ENCODE results near the gene PRH2.
A peak's percentile ranks its signal among the peaks of the same experiment; 100 is the strongest.

The PRH2 gene

DNA sequence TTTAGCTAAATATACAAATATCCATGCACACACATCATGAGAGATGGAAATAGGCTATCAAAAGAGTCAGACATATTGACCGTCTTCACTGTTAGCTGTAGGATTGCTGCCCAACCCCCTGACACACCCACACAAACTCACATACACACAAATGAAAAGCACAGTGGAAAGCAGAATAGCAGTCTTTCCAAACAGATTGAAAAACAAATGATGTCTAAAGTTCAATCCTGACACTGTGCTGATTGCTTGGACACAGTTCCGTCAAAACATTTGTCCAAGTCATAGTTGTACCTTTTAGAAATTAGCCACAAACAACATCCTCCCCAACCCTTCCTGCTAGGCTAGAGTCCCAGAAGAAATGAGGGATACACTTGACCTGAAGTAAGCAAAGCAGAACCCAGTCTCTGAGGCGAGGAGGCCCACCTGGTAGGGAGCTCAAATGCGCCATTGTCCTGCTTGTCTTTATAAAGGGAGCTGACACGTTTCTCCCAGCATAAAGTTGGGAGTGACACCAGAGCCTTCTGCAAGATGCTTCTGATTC is at the start of gene PRH2:
TSS of gene PRH2 (plus strand) at position 491 of the 541 bp plus-strand sequence. CDS start at position 529, 38 bp downstream.
- no peak for DNase-seq (ENCODE audit: low spot score)

DNA sequence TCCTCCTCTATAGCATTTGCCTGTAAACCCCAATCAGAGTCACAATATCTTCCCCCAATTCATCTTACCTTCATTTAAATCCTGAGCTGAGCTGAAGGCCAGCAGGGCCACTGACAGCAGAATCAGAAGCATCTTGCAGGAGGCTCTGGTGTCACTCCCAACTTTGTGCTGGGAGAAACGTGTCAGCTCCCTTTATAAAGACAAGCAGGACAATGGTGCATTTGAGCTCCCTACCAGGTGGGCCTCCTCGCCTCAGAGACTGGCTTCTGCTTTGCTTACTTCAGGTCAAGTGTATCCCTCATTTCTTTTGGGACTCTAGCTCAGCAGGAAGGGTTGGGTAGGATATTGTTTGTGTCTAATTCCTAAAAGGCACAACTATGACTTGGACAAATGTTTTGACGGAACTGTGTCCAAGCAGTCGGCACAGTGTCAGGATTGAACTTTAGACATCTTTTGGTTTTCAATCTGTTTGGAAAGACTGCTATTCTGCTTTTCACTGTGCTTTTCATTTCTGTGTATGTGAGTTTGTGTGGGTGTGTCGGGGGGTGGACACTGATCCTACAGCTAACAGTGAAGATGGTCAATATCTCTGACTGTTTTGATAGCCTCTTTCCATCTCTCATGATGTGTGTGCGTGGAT is 44.8 kb upstream of the PRH2 start, which contains the start of gene PRH1:
TSS of gene PRH1 (minus strand) at position 170 of the 640 bp plus-strand sequence. CDS start at position 132, 38 bp downstream.
- no peak for DNase-seq (ENCODE audit: low spot score)

DNA sequence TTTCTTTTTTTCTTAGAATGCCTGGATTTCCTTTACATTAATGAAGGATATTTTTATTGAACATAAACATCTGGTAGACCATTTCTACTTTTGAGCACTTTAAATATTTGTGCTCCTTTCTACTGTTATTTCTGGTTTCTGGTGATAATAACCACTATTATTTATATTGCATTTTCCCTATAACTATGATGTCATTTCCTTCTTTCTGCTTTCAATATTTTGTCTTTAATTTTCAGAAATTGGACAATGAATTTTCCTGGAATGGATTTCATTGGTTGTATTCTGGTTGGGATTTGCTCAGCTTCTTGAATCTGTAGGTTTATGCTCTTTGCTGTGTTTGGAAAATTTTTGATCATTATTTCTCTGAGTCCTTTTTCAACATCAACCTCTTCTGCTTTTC is 39.8 kb upstream of the PRH2 start:
- DNase-seq (ENCODE audit: low spot score) = no peak

DNA sequence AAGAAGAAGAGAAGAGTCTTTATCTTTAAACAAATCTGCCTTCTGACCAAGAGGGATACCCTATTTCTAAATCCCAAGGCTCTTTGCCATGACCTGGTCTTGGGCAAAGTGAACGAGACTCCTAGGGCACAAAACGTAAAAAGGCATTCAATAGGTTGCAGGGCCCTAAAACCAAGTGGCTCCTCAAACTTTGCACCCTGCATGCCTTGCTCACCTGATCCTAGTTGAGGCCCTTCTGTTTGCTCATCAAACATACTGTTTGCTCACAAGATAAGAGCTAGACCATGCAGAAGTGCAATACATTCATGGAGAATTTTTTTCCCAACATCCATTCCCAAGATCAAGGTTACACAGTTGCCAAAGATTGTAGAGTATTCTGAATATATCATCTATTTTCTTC is 37.1 kb upstream of the PRH2 start:
- DNase-seq (ENCODE audit: low spot score) = no peak

DNA sequence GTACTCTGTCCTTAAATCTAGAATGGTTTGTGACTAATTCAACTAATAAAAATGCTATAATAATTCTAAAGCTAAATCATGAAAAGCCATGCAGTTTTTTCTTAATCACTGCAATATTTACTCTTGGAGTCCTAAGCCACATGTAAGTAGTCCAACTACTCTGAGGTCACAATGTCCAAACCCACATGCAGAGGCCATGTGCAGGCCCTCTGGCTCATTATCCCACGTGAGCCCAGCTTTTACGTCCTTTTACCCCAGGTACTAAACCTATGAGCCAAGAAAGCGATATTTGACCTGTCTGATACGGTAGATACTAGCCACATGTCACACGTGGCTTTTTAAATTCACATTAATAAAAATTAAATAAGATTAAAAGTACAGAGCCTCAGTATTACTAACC is 32.2 kb upstream of the PRH2 start:
- DNase-seq (ENCODE audit: low spot score) = no peak

DNA sequence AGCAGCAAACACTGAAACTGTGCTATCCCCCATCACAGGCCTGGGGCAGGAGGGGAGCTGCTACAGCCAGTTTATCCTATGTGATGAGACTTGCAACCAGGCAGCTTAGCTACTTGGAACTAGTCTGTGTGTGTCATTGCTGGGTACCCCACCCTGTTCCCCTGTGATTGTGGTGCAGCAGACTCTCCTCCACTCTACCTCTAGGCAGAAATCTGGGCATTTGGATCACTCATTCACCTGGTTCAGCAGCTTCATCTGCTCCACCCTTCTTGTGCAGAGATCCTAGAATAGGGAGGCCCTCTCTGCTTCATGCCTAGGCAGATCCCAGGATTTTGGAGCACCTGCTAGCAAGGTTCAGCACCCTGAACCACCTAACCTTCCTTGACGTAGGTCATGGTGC is 28.5 kb upstream of the PRH2 start:
- no peak for DNase-seq (ENCODE audit: low spot score)

DNA sequence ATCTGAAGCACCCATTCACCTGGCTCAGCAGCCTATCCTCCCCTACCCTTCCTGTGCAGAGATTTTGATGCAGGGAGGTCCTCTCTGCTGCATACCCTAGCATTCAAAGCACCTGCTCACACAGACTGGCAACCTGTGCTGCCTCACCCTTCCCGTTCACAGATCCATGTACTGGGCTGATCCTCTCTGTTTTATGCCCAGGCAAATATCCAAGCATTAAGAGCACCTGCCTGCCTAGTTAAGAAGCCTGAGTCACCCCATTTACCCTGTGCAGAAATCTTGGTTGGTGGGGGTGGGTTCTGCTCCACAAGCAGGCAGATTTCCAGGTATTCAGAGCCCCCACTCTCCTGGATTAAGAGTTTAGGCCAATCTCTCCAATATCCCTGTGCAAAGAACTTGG is 28.1 kb upstream of the PRH2 start:
- no peak for DNase-seq (ENCODE audit: low spot score)

DNA sequence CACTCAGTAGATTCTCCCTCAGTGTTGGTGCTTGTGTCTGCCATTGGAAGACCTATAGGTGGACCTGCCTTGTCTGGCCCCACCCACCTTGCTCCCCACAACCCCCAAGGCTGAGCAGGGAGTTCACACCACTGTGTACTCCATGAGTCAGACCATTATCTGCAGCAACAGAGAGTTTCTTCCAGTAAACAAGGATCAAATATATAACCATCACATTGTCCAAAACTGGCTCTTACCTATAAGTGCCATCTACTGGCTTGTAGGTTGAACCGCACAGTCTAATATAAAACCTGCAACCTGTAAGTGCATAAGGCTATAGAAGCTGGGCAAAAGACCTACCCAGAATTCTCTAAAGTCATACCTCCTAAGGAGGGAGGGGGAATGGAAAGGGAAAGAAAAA is 27.6 kb upstream of the PRH2 start:
- no peak for DNase-seq (ENCODE audit: low spot score)

DNA sequence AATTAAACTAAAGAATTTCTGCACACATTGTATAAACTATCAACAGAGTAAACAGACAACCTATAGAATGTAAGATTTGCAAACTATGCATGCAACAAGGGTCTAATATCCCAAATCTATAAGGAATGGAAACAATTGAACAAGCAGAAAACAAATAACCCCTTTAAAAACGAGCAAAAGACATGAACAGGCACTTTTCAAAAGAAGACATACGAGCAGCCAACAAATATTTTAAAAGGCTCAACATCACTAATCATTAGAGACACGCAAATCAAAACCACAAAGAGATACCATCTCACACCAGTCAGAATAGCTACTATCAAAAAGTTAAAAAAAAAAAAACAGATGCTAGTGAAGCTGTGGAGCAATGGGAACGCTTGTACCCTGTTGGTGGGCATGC is 24.4 kb upstream of the PRH2 start:
- no peak for DNase-seq (ENCODE audit: low spot score)

DNA sequence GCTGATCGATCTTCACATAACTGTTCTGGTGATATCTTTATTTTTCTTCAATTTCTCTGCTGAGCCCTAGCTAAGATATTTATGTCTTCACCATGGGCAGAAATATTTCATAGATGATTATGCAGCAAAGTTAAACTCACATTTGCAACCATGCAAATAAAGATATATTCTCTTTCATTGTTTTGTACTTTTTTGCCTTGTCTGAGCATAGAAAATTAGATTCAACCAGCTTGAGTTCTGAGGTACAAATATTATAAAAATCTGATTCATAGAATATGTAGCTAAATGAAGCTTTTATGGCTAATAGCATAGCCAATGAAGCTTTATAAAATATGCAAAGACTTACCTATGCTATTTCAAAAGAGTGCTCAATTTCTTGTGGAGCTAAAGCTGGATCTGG is 19.6 kb upstream of the PRH2 start, which contains the start of gene TAS2R13:
TSS of gene TAS2R13 (minus strand) at position 101 of the 400 bp plus-strand sequence. CDS start 264 bp downstream, outside the sequence.
- DNase-seq (ENCODE audit: low spot score) = no peak

DNA sequence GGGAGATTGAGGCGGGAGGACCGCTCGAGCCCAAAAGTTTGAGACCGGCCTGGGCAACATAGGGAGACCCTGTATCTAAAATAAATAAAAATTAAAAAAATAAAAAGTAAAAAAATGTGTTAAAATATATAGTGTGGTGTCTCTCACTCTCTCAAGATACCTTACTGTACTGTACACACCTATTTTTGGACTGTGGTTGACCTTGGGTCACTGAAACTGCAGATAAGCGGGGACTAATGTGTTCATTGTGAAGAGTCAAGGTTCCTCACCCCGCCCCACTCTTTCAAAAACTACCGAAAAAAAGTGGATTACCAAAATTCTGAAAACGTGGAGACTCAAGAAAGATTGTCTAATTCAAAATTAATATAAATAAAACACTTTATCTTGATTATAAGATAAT is 18.7 kb upstream of the PRH2 start:
- no peak for DNase-seq (ENCODE audit: low spot score)

DNA sequence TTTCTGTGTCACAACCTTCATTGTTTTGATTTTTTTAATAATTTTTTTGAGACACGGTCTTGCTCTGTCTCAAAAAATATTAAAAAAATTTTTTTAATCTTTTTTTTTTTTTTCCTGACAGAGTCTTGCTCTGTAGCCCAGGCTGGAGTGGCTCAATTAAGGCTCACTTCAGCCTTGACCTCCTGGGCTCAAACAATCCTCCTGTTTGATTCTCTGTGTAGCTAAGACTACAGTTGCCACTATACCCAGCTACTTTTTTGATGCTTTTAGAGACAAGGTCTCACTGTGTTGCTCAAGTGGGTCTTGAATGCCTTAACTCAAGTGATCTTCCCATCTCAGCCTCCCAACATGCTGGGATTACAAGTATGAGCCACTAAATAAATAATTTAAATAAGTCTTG is 9.2 kb upstream of the PRH2 start:
- DNase-seq (ENCODE audit: low spot score) = no peak

DNA sequence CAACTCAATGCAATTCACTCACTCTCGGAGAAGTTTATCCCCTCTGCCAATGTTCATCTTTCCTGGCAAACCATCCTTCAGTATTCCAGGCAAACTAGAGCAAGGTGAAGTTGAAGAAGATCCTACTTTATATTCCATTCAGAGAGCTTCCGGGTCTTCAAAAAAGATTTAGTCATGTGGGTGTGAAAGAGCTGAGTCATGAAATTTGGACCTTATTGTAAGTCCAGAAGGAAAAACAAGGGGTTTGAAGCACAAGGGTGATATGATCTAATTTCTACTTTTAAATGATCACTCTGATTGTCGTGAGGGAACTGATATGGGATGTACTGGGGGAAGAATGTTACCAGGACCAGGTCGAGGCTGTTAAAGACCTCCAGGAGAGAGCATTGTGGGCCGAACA is 2.8 kb upstream of the PRH2 start:
- DNase-seq (ENCODE audit: low spot score) = no peak

DNA sequence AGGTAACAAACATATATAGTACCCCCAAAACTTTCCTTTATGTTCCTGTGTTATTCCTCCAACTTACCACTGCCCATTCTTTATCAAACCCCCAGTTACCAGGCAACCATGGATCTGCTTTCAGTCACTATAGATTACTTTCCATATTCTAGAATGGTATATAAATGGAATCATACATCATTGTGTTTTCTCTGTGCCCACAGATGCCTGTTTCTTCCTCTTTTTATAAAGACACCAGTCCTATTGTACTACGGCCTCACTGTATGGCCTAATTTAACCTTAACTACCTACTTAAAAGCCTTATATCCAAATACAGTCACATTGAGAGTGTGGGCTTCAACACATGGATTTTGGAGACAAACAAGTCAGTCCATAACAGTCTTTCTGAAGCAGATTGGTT is 7.5 kb downstream of the PRH2 start:
- no peak for DNase-seq (ENCODE audit: low spot score)

DNA sequence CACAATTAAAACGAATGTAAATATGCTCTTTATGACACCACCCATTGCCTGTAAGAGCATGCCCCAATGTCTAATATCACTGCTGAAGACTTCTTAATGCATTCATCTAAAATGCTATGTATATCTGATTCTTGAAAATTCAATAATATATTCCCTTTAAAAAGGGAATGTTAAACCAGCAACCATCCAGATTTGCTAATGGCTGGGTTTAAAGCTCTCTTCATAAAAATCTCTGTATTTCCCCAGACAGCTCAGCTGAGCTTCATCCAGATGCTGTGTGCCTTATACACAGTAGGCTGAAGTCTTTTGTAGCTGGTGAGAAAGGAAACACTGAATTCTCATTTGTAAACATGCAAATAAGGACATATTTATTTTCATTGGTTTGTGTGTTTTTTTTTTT is 10.1 kb downstream of the PRH2 start, which contains the start of gene TAS2R14:
TSS of gene TAS2R14 (minus strand) at position 101 of the 400 bp plus-strand sequence. CDS start at position 45, 56 bp downstream.
- no peak for DNase-seq (ENCODE audit: low spot score)

DNA sequence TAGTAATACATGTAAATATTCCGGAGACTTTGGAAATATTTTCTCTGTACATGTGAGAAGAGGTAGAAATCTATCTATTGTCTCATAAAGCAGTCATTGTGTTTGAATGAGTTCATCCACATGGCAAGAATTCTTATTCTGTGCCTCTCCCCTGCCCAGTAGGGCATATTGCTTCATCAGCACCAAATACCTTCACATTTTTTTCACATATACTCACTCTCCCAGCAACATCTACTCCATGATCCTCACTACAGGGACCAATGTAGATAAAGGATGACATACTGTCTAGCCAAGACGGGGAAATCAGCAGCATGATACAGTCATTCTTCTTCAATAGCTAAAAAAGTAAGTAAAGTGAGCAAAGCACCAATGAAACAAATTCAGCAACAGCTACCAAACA is 11.4 kb downstream of the PRH2 start:
- DNase-seq (ENCODE audit: low spot score) = peak; percentile 34

DNA sequence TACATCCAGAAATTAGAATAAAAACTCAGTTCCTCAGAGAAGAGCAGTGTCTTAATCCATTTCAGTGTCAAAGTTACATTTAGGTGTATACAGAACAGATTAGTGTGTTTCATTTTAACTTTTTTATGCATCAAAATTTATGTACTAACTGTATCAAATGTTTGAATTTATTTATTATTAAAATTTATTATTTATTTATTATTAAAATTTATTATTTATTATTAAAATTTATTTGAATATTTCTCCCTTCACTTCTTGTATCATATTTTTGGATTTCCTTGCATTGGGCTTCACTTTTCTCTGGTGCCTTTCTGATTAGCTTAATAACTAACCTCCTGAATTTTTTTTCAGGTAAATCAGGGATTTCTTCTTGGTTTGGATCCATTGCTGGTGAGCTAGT is 12.3 kb downstream of the PRH2 start:
- DNase-seq (ENCODE audit: low spot score) = no peak

DNA sequence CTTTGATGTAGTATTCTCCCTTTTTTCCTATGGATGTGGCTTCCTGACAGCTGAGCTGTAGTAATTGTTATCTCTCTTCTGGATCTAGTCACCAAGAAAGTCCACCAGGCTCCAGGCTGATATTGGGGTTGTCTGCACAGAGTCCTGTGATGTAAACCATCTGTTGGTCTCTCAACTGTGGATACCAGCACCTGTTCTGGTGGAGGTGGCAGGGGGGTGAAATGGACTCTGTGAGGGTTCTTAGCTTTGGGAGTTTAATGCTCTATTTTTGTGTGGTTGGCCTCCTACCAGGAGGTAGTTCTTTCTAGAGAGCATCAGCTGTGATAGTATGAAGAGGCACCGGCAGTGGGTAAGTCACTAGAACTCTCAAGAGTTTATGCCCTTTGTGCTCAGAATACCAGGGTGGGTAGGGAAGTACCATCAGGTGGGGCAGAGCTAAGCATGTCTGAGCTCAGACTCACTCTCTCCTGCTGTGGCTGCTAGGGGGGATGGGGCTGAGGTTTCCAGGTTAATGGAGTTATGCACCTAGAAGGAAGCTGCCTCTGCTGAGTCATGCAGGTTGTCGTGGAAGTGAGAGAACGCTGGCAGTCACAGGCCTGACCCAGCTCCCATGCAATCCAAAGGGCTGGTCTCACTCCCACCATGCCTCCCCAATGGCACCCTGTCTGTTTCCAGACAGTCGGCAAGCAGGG is 13.0 kb downstream of the PRH2 start:
- no peak for DNase-seq (ENCODE audit: low spot score)

DNA sequence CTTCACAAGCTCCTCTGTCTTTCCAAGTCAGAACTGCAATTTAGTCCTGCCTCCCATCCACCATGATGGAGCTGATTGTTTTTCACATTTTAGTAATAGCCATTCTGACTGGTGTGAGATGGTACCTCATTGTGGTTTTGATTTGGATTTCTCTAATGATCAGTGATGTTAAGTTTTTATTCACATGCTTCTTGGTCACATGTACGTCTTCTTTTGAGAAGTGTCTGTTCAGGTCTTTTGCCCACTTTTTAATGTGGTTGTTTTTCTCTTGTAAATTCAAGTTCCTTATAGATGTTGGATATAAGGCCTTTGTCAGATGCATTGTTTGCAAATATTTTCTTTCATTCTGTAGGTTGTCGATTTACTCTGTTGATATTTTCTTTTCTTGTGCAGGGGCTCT is 14.1 kb downstream of the PRH2 start:
- DNase-seq (ENCODE audit: low spot score) = no peak

DNA sequence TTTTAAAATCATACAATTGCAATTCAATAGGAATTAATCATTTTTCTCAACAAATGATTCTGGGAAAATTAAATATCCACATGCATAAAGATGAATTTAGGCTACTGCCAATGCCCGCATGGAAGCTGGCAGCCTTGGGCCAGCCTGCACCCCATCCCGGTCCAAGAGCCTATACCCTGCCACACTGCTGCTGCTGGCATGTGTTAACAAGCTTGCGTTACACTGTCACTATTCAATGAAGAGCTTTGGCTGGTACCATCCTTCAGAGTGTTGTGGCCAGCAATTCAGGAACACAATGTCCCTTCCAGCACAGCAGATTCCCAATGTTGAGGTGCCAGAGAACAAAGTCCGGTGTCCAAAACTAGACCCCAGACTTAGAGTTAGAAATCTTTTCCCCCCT is 23.6 kb downstream of the PRH2 start:
- no peak for DNase-seq (ENCODE audit: low spot score)

DNA sequence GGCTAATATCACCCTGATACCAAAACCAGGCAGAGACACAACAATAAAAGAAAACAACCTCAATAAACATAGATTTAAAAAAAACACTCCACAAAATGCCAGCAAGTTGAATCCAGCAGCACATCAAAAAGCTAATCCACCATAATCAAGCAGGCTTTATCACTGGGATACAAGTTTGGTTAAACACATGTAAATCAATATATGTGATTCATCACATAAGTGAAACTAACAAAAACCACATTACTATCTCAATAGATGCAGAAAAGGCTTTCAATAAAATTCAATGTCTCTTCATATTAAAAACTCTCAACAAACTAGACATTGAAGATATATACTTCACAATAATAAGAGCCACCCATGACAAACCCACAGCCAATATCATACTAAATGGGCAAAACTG is 27.0 kb downstream of the PRH2 start:
- DNase-seq (ENCODE audit: low spot score) = no peak

DNA sequence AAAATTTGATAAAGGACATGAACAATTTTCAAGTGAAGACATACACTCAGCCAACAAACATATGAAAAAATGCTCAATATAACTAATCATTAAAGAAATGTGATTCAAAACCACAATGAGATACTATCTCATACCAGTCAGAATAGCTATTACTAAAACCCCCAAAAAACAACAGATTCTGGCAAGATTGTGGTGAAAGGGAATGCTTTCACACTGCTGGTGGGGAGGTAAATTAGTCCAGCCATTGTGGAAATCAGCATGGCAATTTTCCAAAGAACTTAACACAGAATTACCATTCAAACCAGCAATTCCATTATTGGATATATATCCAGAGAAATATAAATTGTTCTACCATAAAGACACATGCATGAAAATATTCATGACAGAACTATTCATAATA is 28.7 kb downstream of the PRH2 start:
- no peak for DNase-seq (ENCODE audit: low spot score)

DNA sequence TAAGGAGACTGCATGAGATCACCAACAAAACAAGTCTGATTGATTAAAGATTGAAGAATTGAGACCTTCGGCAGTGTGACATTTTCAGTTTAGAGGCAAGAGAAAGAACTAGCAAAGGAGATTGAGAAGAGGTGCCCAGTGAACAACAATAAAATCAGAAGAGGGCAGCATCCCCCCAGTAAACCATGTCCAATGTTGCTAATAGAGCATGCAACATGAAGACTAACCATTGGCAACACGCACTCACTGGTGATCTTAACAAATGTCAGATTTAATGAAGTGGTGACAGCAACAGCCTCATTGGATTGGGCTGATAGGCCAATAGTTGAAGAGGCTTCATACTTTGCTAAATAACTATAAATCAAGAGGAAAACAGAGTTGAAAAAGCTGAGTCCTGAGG is 30.8 kb downstream of the PRH2 start:
- DNase-seq (ENCODE audit: low spot score) = no peak
